GM23338 (cell line): ENCODE results near the gene DPYSL5. TPM values are rescaled to one million over a fixed set of nuclear protein-coding genes. Genes with fewer than 3 reads are reported as not detected.

Experiments
- ATAC-seq: fragments of 200-7000 bp; cut with Tn5 transposase; 3 replicates; pipeline ENCODE4 v1.9.1; 2020
- DNase-seq: peaks from one replicate; pipeline ENCODE4 v3.0.0-alpha.2; 2015; ENCODE audit warnings: low spot score
- H2AFZ ChIP-seq: fragments of 200-600 bp; sonication (generic); 2 replicates; pipeline ENCODE4 v1.8.0; 2016; ENCODE audit warnings: antibody characterized with exemption, mild to moderate bottlenecking, moderate library complexity
- H3F3A ChIP-seq: fragments of 200-600 bp; sonication (generic); replicated peaks from 2 replicates; pipeline ENCODE4 v1.8.0; 2017; ENCODE audit warnings: antibody characterized with exemption, mixed run types, low read depth
- H3K27ac ChIP-seq: fragments of 200-600 bp; sonication (generic); 2 replicates; pipeline ENCODE4 v1.6.1; 2016; ENCODE audit warnings: low read depth
- H3K27me3 ChIP-seq: fragments of 200-600 bp; sonication (generic); 2 replicates; pipeline ENCODE4 v1.8.0; 2016; ENCODE audit warnings: mild to moderate bottlenecking, mixed run types, moderate library complexity; ENCODE audit not compliant: insufficient read depth
- H3K36me3 ChIP-seq: fragments of 200-600 bp; sonication (generic); 2 replicates; pipeline ENCODE4 v1.8.0; 2016; ENCODE audit warnings: mild to moderate bottlenecking; ENCODE audit not compliant: insufficient read depth
- H3K4me1 ChIP-seq: fragments of 200-600 bp; sonication (generic); 2 replicates; pipeline ENCODE4 v1.8.0; 2016; ENCODE audit warnings: mild to moderate bottlenecking, moderate library complexity; ENCODE audit not compliant: insufficient read depth
- H3K4me2 ChIP-seq: fragments of 200-600 bp; sonication (generic); 2 replicates; pipeline ENCODE4 v1.7.1; 2017; ENCODE audit warnings: mixed run types
- H3K4me3 ChIP-seq: fragments of 200-600 bp; sonication (generic); 2 replicates; pipeline ENCODE4 v1.6.1; 2016; ENCODE audit warnings: mixed run types
- H3K79me2 ChIP-seq: fragments of 200-600 bp; sonication (generic); replicated peaks from 2 replicates; pipeline ENCODE4 v1.8.0; 2017; ENCODE audit warnings: mild to moderate bottlenecking; ENCODE audit not compliant: insufficient read depth
- H3K9me2 ChIP-seq: fragments of 200-600 bp; sonication (generic); 2 replicates; pipeline ENCODE4 v1.8.0; 2017; ENCODE audit not compliant: insufficient read depth
- H4K20me1 ChIP-seq: fragments of 200-600 bp; sonication (generic); replicated peaks from 2 replicates; pipeline ENCODE4 v1.8.0; 2017; ENCODE audit warnings: mild to moderate bottlenecking; ENCODE audit not compliant: insufficient read depth
- H3K27ac Mint-ChIP-seq: 2 replicates; pipeline ENCODE4 v1.8.0; 2020; ENCODE audit warnings: inconsistent platforms, mild to moderate bottlenecking, moderate library complexity, mixed read lengths
- H3K27me3 Mint-ChIP-seq: 3 replicates; pipeline ENCODE4 v1.8.0; 2022; ENCODE audit warnings: low read depth, mild to moderate bottlenecking, moderate library complexity, mixed read lengths, inconsistent platforms; ENCODE audit not compliant: insufficient read depth, poor library complexity
- H3K36me3 Mint-ChIP-seq: 3 replicates; pipeline ENCODE4 v1.8.0; 2021; ENCODE audit warnings: low read depth, mild to moderate bottlenecking, inconsistent platforms, moderate library complexity, mixed read lengths
- H3K4me1 Mint-ChIP-seq: 3 replicates; pipeline ENCODE4 v1.8.0; 2020; ENCODE audit warnings: mild to moderate bottlenecking, inconsistent platforms, mixed read lengths
- H3K4me3 Mint-ChIP-seq: 3 replicates; pipeline ENCODE4 v1.8.0; 2021; ENCODE audit warnings: moderate library complexity, mild to moderate bottlenecking, inconsistent platforms, mixed read lengths
- H3K9me3 Mint-ChIP-seq: 3 replicates; pipeline ENCODE4 v1.8.0; 2020; ENCODE audit warnings: moderate library complexity, mild to moderate bottlenecking, inconsistent platforms, mixed read lengths
- CTCF ChIP-seq, 2 experiments: fragments of 200-600 bp in 1 of 2; sonication (generic) in 1 of 2; conservative IDR thresholded peaks; 2 replicates each; pipeline versions ENCODE4 v1.5.1 to v1.6.1; 2016 to 2017; ENCODE audit warnings: antibody characterized with exemption in 2 of 2, low read depth in 2 of 2, mild to moderate bottlenecking in 2 of 2, moderate library complexity in 1 of 2
- EZH2 ChIP-seq: fragments of 200-600 bp; sonication (generic); IDR thresholded peaks from one replicate; pipeline ENCODE4 v1.8.0; 2017; ENCODE audit warnings: antibody characterized with exemption, mild to moderate bottlenecking, low read depth; ENCODE audit not compliant: unreplicated experiment
- NANOG ChIP-seq: IDR thresholded peaks from 2 replicates; pipeline ENCODE4 v1.6.1; 2016; ENCODE audit warnings: antibody characterized with exemption, borderline replicate concordance
- REST ChIP-seq: IDR thresholded peaks from one replicate; pipeline ENCODE4 v1.6.1; 2018; ENCODE audit warnings: antibody characterized with exemption; ENCODE audit not compliant: unreplicated experiment
- STAT1 ChIP-seq: IDR thresholded peaks from one replicate; pipeline ENCODE4 v1.6.1; 2016; ENCODE audit warnings: antibody characterized with exemption; ENCODE audit not compliant: unreplicated experiment
- polyA plus RNA-seq: library from polyadenylated mRNA; unstranded; fragments of >200 nt; fragmentation: Nextera tagmentation; extraction: Ambion mirVana; gene quantifications from 2 replicates; pipeline ENCODE4 v1.2.1, GENCODE V29; 2016
- total RNA-seq: library from RNA; depleted of rRNA; stranded (reverse); fragments of >200 nt; shearing (Covaris generic); gene quantifications from 2 replicates; pipeline ENCODE4 v1.2.3, GENCODE V29; 2014

The DPYSL5 gene
- total and polyA plus RNA-seq, 2 experiments from 2014 or later = 3.1 to 8.1 TPM

GRCh38 chr2:26838121-26838906 is 9.6 kb upstream of the DPYSL5 start:
- no peaks in the 10 kb centered on the region for H3K4me1 Mint-ChIP-seq
- Histone ChIP-seq H2AFZ (no peak overlapping the region), H3K27ac (no peak overlapping the region), H3K4me1 (no peaks in the 10 kb centered on the region), H3K9me2 (no peaks in the 10 kb centered on the region), H3K27me3 (no peaks in the 10 kb centered on the region), H3K4me2 (no peak overlapping the region), H3K36me3 (no peaks in the 10 kb centered on the region), H3K4me3 (no peak overlapping the region), H4K20me1 (no peaks in the 10 kb centered on the region), H3K79me2 (no peaks in the 10 kb centered on the region), H3F3A (no peaks in the 10 kb centered on the region)
- no peaks in the 10 kb centered on the region for H3K36me3 Mint-ChIP-seq
- H3K4me3 Mint-ChIP-seq = no peak overlapping the region
- no peak for TF ChIP-seq NANOG
- peak; percentile 76 for TF ChIP-seq REST
- no peak for TF ChIP-seq STAT1
- H3K9me3 Mint-ChIP-seq = no peaks in the 10 kb centered on the region
- ATAC-seq (peak; percentile 46; the same call in 2 of the 3 replicates), DNase-seq (peak; percentile 68)
- peaks cover 2% of the 10 kb centered on the region for H3K27me3 Mint-ChIP-seq
- no peak overlapping the region for H3K27ac Mint-ChIP-seq

GRCh38 chr2:26840937-26841610 is 6.9 kb upstream of the DPYSL5 start:
- Histone ChIP-seq H3K79me2 (no peaks in the 10 kb centered on the region), H3K27me3 (peaks cover 17% of the 10 kb centered on the region), H3K4me3 (no peak overlapping the region), H3F3A (no peaks in the 10 kb centered on the region), H3K36me3 (no peaks in the 10 kb centered on the region), H3K4me1 (no peaks in the 10 kb centered on the region), H2AFZ (no peak overlapping the region), H3K27ac (no peak overlapping the region), H3K9me2 (no peaks in the 10 kb centered on the region), H3K4me2 (no peak overlapping the region), H4K20me1 (no peaks in the 10 kb centered on the region)
- Mint-ChIP-seq H3K27me3 (peaks cover 6% of the 10 kb centered on the region), H3K9me3 (no peaks in the 10 kb centered on the region), H3K4me1 (no peaks in the 10 kb centered on the region; the same call in 2 of the 3 replicates), H3K36me3 (no peaks in the 10 kb centered on the region), H3K4me3 (no peak overlapping the region), H3K27ac (no peak overlapping the region)
- DNase-seq = no peak
- TF ChIP-seq EZH2 (no peak), CTCF (conservative IDR thresholded peaks at IDR 0.05; ENCODE audit: low read depth in 2 of 2) (peak; percentile 19 to 24; a peak in 3 of 4 replicates)
- peak; percentile 58 for ATAC-seq
